ENCODE measurements around the gene CNNM4. TPM values are rescaled to one million over a fixed set of nuclear protein-coding genes. Genes with fewer than 3 reads are reported as not detected.
A peak's percentile ranks its signal among the peaks of the same experiment; 100 is the strongest.

The CNNM4 gene
- total and polyA plus RNA-seq, 10 donors: 1.5 to 14.4 (median 7.8) TPM

DNA sequence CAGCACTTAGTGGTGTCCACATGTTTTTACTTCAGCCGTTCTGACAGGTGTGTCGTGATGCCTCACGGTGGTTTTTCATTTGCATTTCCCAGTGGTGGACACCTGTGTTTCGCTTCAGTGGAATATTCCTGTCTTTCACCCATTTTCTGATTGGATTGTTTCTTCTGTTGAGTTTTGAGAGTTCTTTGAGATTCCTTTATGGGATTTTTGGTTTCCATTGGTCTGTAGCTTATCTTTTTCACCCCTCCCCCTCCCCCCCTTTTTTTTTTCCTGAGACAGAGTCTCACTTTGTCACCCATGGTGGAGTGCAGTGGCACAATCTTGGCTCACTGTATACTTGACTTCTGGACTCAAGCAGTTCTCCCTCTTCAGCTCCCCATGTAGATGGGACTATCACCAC is 75.1 kb downstream of the CNNM4 start:
- TF ChIP-seq CTCF (IDR thresholded peaks at IDR 0.05 in 8 of 11, conservative IDR thresholded peaks at IDR 0.05 in 3 of 11) (no peak), POLR2A (IDR thresholded peaks at IDR 0.05) (no peak), POLR2AphosphoS5 (IDR thresholded peaks at IDR 0.05) (no peak)
- no peaks in the 10 kb centered on the region for H3K9me3 ChIP-seq
- peaks cover 0 to 82% (median 33%) of the 10 kb centered on the region in 6 donors for H3K36me3 ChIP-seq
- DNase-seq: no peak
- intact Hi-C loops (cut with DNase I; ENCODE audit: low total_unique reads): no loop called here
- no peak overlapping the region for H3K27ac ChIP-seq
- WGBS, 5 donors: 77 to 97% (median 84%) methylated on average over 4 of the region's 4 CpGs
- no peaks in the 10 kb centered on the region for H3K27me3 ChIP-seq (replicated peaks in 1 of 7)
- peaks cover 11 to 47% (median 32%) of the 10 kb centered on the region in 6 donors for H3K4me1 ChIP-seq
- H3K4me3 ChIP-seq: no peak overlapping the region

GRCh38 chr2:96837575-96837974 is 76.9 kb downstream of the CNNM4 start:
- TF ChIP-seq POLR2A (IDR thresholded peaks at IDR 0.05) (no peak), POLR2AphosphoS5 (IDR thresholded peaks at IDR 0.05) (no peak), CTCF (IDR thresholded peaks at IDR 0.05 in 8 of 11, conservative IDR thresholded peaks at IDR 0.05 in 3 of 11) (no peak)
- 89 to 98% (median 94%) methylated on average over 9 of the region's 9 CpGs for WGBS, 5 donors
- DNase-seq: no peak
- Histone ChIP-seq H3K9me3 (no peaks in the 10 kb centered on the region), H3K4me3 (no peak overlapping the region), H3K27ac (no peak overlapping the region), H3K4me1 (peaks cover 11 to 39% (median 31%) of the 10 kb centered on the region in 6 donors), H3K36me3 (peaks cover 0 to 80% (median 18%) of the 10 kb centered on the region in 6 donors), H3K27me3 (replicated peaks in 1 of 7) (no peaks in the 10 kb centered on the region)
- intact Hi-C loops (cut with DNase I; ENCODE audit: low total_unique reads): no loop called here

DNA sequence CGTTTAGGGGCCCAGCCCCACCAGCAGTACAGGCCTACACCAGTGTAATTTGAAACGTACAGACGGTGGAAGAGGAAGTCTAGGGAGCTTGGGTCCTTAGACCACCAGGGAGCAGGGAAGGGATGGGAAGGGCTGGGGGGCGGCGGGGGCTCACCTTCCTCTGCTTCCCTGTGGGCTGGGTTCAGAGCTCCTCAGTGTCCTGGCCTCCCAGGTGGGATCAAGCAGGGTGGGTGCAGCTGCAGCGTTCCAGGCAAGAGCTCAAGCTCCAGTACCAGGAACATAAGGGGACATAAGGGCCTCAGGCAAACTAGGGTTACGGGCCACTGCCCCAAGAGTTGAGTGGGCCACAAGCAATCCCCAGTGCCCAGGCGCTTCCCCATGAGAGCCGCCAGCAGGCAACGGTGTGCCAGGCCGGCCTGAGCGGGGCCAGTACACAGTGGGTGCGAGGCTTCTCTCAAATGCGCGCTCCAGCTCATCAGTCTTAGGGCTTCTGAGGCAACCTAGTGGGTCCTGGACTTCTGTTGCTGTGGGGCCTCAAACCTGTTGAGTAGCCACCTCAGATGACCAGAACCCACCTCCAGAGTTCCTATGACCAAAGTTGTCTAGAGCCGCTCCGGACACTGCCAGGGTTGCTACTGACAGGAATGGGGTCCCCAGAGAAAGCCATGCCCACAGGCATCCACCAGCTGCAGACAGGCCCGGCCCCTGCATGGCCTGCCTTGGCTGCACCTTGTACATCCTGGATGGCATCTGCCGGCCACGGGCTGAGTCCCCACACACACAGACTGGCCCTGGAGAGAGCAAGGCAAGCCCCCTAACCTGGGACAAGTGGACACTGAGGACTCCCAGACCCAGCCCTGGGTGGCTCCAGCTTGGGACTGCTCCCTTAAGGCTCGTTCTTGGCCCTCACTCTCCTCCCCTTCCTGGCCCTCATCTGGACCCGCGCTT is 77.9 kb downstream of the CNNM4 start:
- 69 to 86% (median 80%) methylated on average over 9 to 23 of the region's 23 CpGs for WGBS, 5 donors

More for the DNA sequence above, 77.9 kb downstream of the CNNM4 start:
- H3K9me3 ChIP-seq: no peaks in the 10 kb centered on the region
- peaks cover 7 to 29% (median 21%) of the 10 kb centered on the region in 6 donors for H3K4me1 ChIP-seq
- DNase-seq: no peak
- peaks cover 0 to 70% (median 9%) of the 10 kb centered on the region in 6 donors for H3K36me3 ChIP-seq
- peak overlapping the region in 5 of 8 donors; percentile 26 to 66 (median 30) for H3K4me3 ChIP-seq
- TF ChIP-seq CTCF (IDR thresholded peaks at IDR 0.05 in 8 of 11, conservative IDR thresholded peaks at IDR 0.05 in 3 of 11): no peak
- TF ChIP-seq POLR2A (IDR thresholded peaks at IDR 0.05): no peak
- no peak for TF ChIP-seq POLR2AphosphoS5 (IDR thresholded peaks at IDR 0.05)
- no peaks in the 10 kb centered on the region for H3K27me3 ChIP-seq (replicated peaks in 1 of 7)
- intact Hi-C loops (cut with DNase I; ENCODE audit: low total_unique reads): no loop called here
- H3K27ac ChIP-seq: peak overlapping the region in 5 of 8 donors; percentile 16 to 74 (median 52)
